Neuron (in vitro differentiated cells): ENCODE data around the gene GAK.
"Not testable (repeated sequence)": the region's sequence is repeated elsewhere in the genome, so short reads cannot be mapped to it uniquely, and the experiment has no call there.

Experiments used
- H2AFZ ChIP-seq: one replicate; pipeline ENCODE4 v1.6.1; 2013; ENCODE audit warnings: low read depth, mild to moderate bottlenecking, inconsistent platforms, low read length, moderate library complexity
- H3K27me3 ChIP-seq: one replicate; pipeline ENCODE4 v1.6.1; 2013; ENCODE audit warnings: low read length; ENCODE audit not compliant: insufficient read depth
- H3K36me3 ChIP-seq: one replicate; pipeline ENCODE4 v1.6.1; 2013; ENCODE audit warnings: low read length; ENCODE audit not compliant: insufficient read depth
- H3K4me1 ChIP-seq: one replicate; pipeline ENCODE4 v1.6.1; 2013; ENCODE audit warnings: low read length; ENCODE audit not compliant: insufficient read depth
- H3K4me3 ChIP-seq: 2 replicates; pipeline ENCODE4 v1.5.1; 2013; ENCODE audit warnings: mild to moderate bottlenecking, low read length, moderate library complexity
- H3K9me3 ChIP-seq: one replicate; pipeline ENCODE4 v1.6.1; 2013; ENCODE audit warnings: low read length

GAK gene

GRCh38 chr4:939508-939907 is 7.4 kb upstream of the GAK start:
- H3K36me3 ChIP-seq, H2AFZ ChIP-seq, H3K9me3 ChIP-seq, H3K4me3 ChIP-seq, H3K4me1 ChIP-seq, H3K27me3 ChIP-seq: not testable (repeated sequence)

GRCh38 chr4:932713-933070 is 576 bp upstream of the GAK start:
- Histone ChIP-seq H3K27me3 (no peaks in the 10 kb centered on the region), H3K9me3 (no peaks in the 10 kb centered on the region), H2AFZ (peak overlapping the region; percentile 37), H3K4me1 (peaks cover 19% of the 10 kb centered on the region), H3K4me3 (peak overlapping the region; percentile 64), H3K36me3 (no peaks in the 10 kb centered on the region)

GRCh38 chr4:931194-931959 is 739 bp downstream of the GAK start:
- Histone ChIP-seq H3K27me3 (no peaks in the 10 kb centered on the region), H3K4me3 (peak overlapping the region; percentile 64), H2AFZ (peak overlapping the region; percentile 82), H3K9me3 (no peaks in the 10 kb centered on the region), H3K4me1 (peaks cover 19% of the 10 kb centered on the region), H3K36me3 (no peaks in the 10 kb centered on the region)

DNA sequence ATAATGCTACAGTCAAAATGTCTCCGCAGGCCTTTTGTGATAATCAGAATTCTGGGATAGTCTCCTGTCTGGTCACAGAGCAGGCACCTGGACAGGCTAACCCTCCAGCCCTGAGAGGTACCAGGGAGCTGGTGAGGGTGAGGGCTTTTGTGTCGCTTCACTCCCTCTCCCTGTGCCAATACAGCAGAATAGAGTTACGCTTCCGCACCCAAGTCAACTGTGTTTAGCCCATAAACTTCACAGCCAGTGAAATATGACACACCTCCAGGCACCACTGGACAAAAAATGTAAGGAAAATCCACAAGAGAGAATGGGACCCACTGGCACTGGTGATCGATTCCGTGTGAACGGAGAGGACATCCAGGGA is 1.3 kb downstream of the GAK start:
- no peaks in the 10 kb centered on the region for H3K36me3 ChIP-seq
- no peak overlapping the region for H2AFZ ChIP-seq
- peaks cover 19% of the 10 kb centered on the region for H3K4me1 ChIP-seq
- no peaks in the 10 kb centered on the region for H3K27me3 ChIP-seq
- H3K4me3 ChIP-seq: peak overlapping the region; percentile 64
- no peaks in the 10 kb centered on the region for H3K9me3 ChIP-seq

GRCh38 chr4:930028-930551 is 2.0 kb downstream of the GAK start:
- Histone ChIP-seq H2AFZ (no peak overlapping the region), H3K9me3 (no peaks in the 10 kb centered on the region), H3K4me1 (peaks cover 19% of the 10 kb centered on the region), H3K4me3 (no peak overlapping the region), H3K27me3 (no peaks in the 10 kb centered on the region), H3K36me3 (no peaks in the 10 kb centered on the region)

DNA sequence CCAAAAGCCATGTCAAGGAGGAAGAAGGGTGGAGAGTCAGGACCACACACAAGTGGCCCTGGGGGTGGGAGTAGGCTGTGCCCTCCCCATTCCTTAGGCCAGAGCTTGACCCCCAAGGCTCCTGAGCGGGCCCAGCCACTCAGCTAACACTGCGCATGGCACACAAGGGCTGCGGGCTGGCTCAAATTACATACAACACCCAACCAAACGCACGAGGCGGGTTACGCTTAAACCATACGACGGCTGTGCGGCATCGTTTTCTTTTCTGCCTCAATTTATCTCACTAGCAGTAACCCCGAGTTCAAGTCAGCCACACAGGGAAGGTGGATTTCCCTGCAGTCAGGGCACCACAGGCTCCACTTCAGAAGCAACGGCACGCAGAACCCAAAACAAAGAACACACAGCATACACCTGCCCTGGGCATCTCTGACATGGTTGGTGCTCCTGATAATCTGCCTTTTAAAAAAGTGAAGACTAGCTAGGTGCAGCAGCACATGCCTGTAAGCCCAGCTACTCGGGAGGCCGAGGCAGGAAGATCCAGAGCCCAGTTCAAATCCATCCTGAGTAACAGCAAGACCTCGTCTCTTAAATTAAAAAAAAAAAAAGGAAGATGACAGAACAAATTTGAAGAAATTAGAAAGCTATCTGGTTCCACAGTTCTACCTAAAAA is 2.9 kb downstream of the GAK start:
- Histone ChIP-seq H3K4me3 (no peak overlapping the region), H3K36me3 (no peaks in the 10 kb centered on the region), H2AFZ (no peak overlapping the region), H3K9me3 (no peaks in the 10 kb centered on the region), H3K4me1 (peaks cover 19% of the 10 kb centered on the region), H3K27me3 (no peaks in the 10 kb centered on the region)

DNA sequence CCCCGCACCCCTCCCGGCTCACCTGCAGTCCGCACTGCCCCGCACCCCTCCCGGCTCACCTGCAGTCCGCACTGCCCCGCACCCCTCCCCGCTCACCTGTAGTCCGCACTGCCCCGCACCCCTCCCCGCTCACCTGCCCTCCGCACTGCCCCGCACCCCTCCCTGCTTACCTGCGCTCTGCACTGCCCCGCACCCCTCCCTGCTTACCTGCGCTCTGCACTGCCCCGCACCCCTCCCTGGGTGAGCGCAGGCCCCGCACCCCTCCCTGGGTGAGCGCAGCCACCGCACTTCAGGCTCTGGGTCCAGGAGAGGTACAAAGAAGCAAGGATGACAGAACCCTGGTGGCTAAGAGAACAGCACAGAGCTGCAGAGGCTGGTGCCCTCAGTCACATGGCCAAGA is 4.5 kb downstream of the GAK start:
- not testable (repeated sequence) for H3K9me3 ChIP-seq, H3K27me3 ChIP-seq, H3K4me3 ChIP-seq, H3K36me3 ChIP-seq, H2AFZ ChIP-seq
- H3K4me1 ChIP-seq: peaks cover 15% of the 10 kb centered on the region

DNA sequence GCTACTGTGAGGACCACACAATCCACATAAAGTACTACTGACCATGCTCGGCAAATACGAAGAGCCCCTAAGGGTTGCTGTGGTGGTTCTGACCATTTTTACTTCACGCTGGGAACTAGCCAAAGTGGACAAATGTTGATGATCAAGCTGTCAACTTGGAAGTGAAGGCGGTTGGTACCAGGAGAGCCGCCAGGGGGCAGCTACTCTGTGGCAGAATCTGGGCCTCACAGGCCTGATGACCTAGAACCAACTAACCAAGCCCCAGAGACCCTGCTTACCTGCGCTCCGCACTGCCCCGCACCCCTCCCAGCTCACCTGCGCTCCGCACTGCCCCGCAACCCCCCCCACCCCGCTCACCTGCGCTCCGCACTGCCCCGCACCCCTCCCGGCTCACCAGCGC is 5.6 kb downstream of the GAK start:
- H3K27me3 ChIP-seq: no peaks in the 10 kb centered on the region
- peaks cover 15% of the 10 kb centered on the region for H3K4me1 ChIP-seq
- peaks cover 2% of the 10 kb centered on the region for H3K36me3 ChIP-seq
- H3K9me3 ChIP-seq: peaks cover 2% of the 10 kb centered on the region
- H3K4me3 ChIP-seq: no peak overlapping the region
- no peak overlapping the region for H2AFZ ChIP-seq

GRCh38 chr4:925771-926500 is 6.2 kb downstream of the GAK start:
- Histone ChIP-seq H3K36me3 (peaks cover 2% of the 10 kb centered on the region), H3K4me3 (no peak overlapping the region), H3K9me3 (peaks cover 2% of the 10 kb centered on the region), H3K27me3 (no peaks in the 10 kb centered on the region), H2AFZ (no peak overlapping the region), H3K4me1 (peaks cover 10% of the 10 kb centered on the region)

- Histone ChIP-seq H3K9me3 (peaks cover 2% of the 10 kb centered on the region), H3K27me3 (no peaks in the 10 kb centered on the region), H3K36me3 (peaks cover 2% of the 10 kb centered on the region), H3K4me3 (no peak overlapping the region), H2AFZ (no peak overlapping the region), H3K4me1 (peaks cover 3% of the 10 kb centered on the region)
Observed at GRCh38 chr4:925171-925570, 6.9 kb downstream of the GAK start.

- Histone ChIP-seq H3K27me3 (no peaks in the 10 kb centered on the region), H2AFZ (no peak overlapping the region), H3K9me3 (peaks cover 2% of the 10 kb centered on the region)
Observed at GRCh38 chr4:924107-925096, 7.7 kb downstream of the GAK start.

DNA sequence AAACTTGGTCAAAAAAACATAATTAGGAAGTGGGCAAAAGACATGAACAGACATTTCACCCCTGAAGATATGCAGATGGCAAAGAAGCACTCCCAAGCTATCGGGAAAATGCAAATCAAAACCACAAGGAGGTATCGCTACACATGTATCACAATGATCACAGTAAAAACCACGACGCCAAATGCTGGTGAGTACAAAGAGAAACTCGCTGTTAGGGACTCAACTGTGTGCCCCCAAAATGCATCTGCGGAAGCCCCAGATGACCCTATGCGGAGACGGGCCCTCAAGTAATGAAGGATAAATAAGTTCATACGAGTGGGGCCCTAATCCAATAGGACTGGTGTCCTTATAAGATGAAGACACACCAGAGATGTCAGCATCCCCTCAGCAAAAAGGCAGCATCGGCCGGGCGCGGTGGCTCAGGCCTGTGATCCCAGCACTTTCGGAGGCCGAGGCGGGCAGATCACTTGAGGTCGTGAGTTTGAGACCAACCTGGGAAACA is 10.2 kb downstream of the GAK start:
- H3K9me3 ChIP-seq: peaks cover 7% of the 10 kb centered on the region

More at GRCh38 chr4:924107-925096, 7.7 kb downstream of the GAK start:
- Histone ChIP-seq H3K4me1 (no peaks in the 10 kb centered on the region), H3K36me3 (peaks cover 2% of the 10 kb centered on the region), H3K4me3 (no peak overlapping the region)

More for the DNA sequence above, 10.2 kb downstream of the GAK start:
- Histone ChIP-seq H2AFZ (no peak overlapping the region), H3K36me3 (peaks cover 2% of the 10 kb centered on the region), H3K4me1 (no peaks in the 10 kb centered on the region), H3K4me3 (no peak overlapping the region), H3K27me3 (no peaks in the 10 kb centered on the region)
